ENCODE measurements around the gene ABCC4. TPM values are rescaled to one million over a fixed set of nuclear protein-coding genes. Genes with fewer than 3 reads are reported as not detected.

ABCC4 gene
- total RNA-seq, 1 experiment from 2014 or later: 26.3 TPM

DNA sequence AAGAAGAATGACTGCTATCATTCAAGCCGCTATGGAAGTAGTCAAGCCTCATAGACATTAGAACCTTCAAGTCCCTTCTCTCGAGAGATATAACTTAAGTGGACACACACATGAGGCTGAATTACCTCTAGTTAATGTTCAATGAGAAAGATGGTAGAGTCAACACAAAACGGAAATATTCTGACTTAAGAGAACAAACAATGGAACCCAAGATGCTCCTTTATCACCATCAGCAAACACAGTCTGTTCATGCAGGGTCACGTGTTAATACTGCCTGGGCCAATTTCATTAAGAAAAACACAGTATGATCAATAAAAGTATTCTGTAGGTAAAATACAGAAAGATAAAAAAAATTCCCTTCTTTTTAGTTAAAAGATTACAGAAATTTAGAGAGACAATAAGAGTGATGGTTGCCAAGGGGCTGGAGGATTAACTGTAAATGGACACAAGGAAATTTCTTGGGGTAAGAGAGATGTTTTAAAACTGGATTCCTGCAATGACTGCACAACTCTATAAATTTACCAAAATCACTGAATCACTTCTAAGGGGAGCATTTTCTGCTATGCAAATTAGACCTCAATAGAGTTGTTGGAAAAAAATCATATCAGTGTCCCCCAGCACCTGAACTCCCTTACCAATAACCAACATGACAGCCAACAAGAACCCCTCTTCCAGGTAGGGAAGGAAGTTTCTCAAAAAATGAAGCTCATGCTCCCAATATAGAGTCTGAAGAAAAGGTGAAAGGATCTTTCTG is 256.6 kb downstream of the ABCC4 start:
- no peaks in the 10 kb centered on the region; a peak in 1 of 4 replicates for H3K36me3 ChIP-seq (ENCODE audit: control insufficient read depth in 1 of 2, insufficient read depth in 2 of 2, low read length in 2 of 2)
- ATAC-seq (no peak), DNase-seq (ENCODE audit: low read depth, low spot score) (no peak)
- no TSS peak for BruUV-seq (replicated peaks)
- no peaks in the 10 kb centered on the region for H3K27me3 ChIP-seq (ENCODE audit: insufficient read depth, low read length)
- no peak overlapping the region for H3K9ac ChIP-seq (ENCODE audit: low read length)
- no peaks in the 10 kb centered on the region for H3K9me3 ChIP-seq (ENCODE audit: control insufficient read depth in 1 of 2, insufficient read depth in 1 of 2, low read depth in 1 of 2, low read length in 2 of 2)
- no peaks in the 10 kb centered on the region for H3K79me2 ChIP-seq (ENCODE audit: insufficient read depth, low read length)
- intact Hi-C loops (cut with micrococcal nuclease): no loop called here
- CTCF ChIA-PET: no interaction called here
- H3K4me1 ChIP-seq (ENCODE audit: control insufficient read depth in 1 of 2, insufficient read depth in 2 of 2, low read length in 2 of 2): no peaks in the 10 kb centered on the region
- H4K20me1 ChIP-seq (ENCODE audit: insufficient read depth): no peaks in the 10 kb centered on the region
- POLR2A ChIA-PET: no interaction called here
- H3K27ac ChIP-seq (ENCODE audit: low read depth, low read length): no peak overlapping the region
- RAD21 ChIA-PET (ENCODE audit: low non-redundant PET in 1 of 2, low total read pairs in 2 of 2, uncharacterized antibody in 2 of 2, unreplicated experiment in 2 of 2): no interaction called here
- TF ChIP-seq EZH2phosphoT487 (IDR thresholded peaks at IDR 0.05; ENCODE audit: borderline replicate concordance) (no peak), SRF (IDR thresholded peaks at IDR 0.05; ENCODE audit: low read depth) (no peak), ZFX (IDR thresholded peaks at IDR 0.05) (no peak), CBX3 (IDR thresholded peaks at IDR 0.05; ENCODE audit: low read depth) (no peak), TCF7L2 (IDR thresholded peaks at IDR 0.05; ENCODE audit: borderline replicate concordance, extremely low read depth, insufficient read depth, insufficient read length) (no peak)
- TF ChIP-seq, protein P1, sequence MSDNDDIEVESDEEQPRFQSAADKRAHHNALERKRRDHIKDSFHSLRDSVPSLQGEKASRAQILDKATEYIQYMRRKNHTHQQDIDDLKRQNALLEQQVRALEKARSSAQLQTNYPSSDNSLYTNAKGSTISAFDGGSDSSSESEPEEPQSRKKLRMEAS (IDR thresholded peaks at IDR 0.05): no peak
- no peak overlapping the region for H2AFZ ChIP-seq (ENCODE audit: low read depth, low read length, poor library complexity, severe bottlenecking)
- H3K9me2 ChIP-seq (ENCODE audit: insufficient read depth): no peaks in the 10 kb centered on the region
- H3K4me2 ChIP-seq (ENCODE audit: low read length): no peak overlapping the region
- no peak overlapping the region for H3K4me3 ChIP-seq (replicated peaks in 1 of 2; ENCODE audit: low read depth in 1 of 2, low read length in 2 of 2)

DNA sequence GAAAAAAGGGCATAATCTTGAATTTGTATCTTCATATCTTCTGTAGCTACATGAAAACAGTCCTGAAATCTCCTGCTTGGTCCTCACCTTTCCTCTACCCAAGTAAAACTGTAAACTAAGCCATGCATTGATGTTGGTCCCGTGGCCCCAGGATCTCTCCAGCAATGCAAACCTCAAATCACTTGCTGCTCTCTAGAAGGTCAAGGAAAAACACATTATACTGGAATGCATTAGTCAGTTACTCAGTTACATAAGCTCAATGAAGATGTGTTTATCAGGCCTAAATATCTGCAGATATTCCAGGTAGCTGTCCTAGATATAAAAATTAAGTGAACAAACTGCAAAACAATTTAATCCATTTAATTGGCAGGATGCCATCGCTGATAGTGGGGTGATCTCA is 261.8 kb downstream of the ABCC4 start:
- H3K27ac ChIP-seq (ENCODE audit: low read depth, low read length): no peak overlapping the region
- no TSS peak for BruUV-seq (replicated peaks)
- no peaks in the 10 kb centered on the region for H3K4me1 ChIP-seq (ENCODE audit: control insufficient read depth in 1 of 2, insufficient read depth in 2 of 2, low read length in 2 of 2)
- no peaks in the 10 kb centered on the region for H3K27me3 ChIP-seq (ENCODE audit: insufficient read depth, low read length)
- no peaks in the 10 kb centered on the region for H3K9me2 ChIP-seq (ENCODE audit: insufficient read depth)
- H3K9ac ChIP-seq (ENCODE audit: low read length): no peak overlapping the region
- DNase-seq (ENCODE audit: low read depth, low spot score) (no peak), ATAC-seq (no peak)
- ChIA-PET RAD21 (ENCODE audit: low non-redundant PET in 1 of 2, low total read pairs in 2 of 2, uncharacterized antibody in 2 of 2, unreplicated experiment in 2 of 2) (no interaction called here), POLR2A (no interaction called here), CTCF (no interaction called here)
- intact Hi-C loops (cut with micrococcal nuclease): no loop called here
- no peak overlapping the region for H2AFZ ChIP-seq (ENCODE audit: low read depth, low read length, poor library complexity, severe bottlenecking)
- H3K4me3 ChIP-seq (replicated peaks in 1 of 2; ENCODE audit: low read depth in 1 of 2, low read length in 2 of 2): no peak overlapping the region
- H4K20me1 ChIP-seq (ENCODE audit: insufficient read depth): no peaks in the 10 kb centered on the region
- H3K36me3 ChIP-seq (ENCODE audit: control insufficient read depth in 1 of 2, insufficient read depth in 2 of 2, low read length in 2 of 2): peaks cover 0 to under 1% of the 10 kb centered on the region in 2 experiments; a peak in 1 of 4 replicates
- H3K9me3 ChIP-seq (ENCODE audit: control insufficient read depth in 1 of 2, insufficient read depth in 1 of 2, low read depth in 1 of 2, low read length in 2 of 2): no peaks in the 10 kb centered on the region
- H3K4me2 ChIP-seq (ENCODE audit: low read length): no peak overlapping the region
- no peaks in the 10 kb centered on the region for H3K79me2 ChIP-seq (ENCODE audit: insufficient read depth, low read length)
- TF ChIP-seq, protein P2, sequence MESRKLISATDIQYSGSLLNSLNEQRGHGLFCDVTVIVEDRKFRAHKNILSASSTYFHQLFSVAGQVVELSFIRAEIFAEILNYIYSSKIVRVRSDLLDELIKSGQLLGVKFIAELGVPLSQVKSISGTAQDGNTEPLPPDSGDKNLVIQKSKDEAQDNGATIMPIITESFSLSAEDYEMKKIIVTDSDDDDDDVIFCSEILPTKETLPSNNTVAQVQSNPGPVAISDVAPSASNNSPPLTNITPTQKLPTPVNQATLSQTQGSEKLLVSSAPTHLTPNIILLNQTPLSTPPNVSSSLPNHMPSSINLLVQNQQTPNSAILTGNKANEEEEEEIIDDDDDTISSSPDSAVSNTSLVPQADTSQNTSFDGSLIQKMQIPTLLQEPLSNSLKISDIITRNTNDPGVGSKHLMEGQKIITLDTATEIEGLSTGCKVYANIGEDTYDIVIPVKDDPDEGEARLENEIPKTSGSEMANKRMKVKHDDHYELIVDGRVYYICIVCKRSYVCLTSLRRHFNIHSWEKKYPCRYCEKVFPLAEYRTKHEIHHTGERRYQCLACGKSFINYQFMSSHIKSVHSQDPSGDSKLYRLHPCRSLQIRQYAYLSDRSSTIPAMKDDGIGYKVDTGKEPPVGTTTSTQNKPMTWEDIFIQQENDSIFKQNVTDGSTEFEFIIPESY (IDR thresholded peaks at IDR 0.05; ENCODE audit: extremely low read depth, insufficient replicate concordance, low read length): no peak
- TF ChIP-seq, protein P3, sequence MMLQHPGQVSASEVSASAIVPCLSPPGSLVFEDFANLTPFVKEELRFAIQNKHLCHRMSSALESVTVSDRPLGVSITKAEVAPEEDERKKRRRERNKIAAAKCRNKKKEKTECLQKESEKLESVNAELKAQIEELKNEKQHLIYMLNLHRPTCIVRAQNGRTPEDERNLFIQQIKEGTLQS (IDR thresholded peaks at IDR 0.05): no peak
- TF ChIP-seq ZNF274 (IDR thresholded peaks at IDR 0.05; ENCODE audit: low read depth, low read length): no peak
- TF ChIP-seq, protein P1 (IDR thresholded peaks at IDR 0.05): no peak
- no peak for TF ChIP-seq CBX3 (IDR thresholded peaks at IDR 0.05; ENCODE audit: low read depth)
